ENCODE measurements around the gene MEPCE.

Gene MEPCE

GRCh38 chr7:100396421-100396982 lies 33.1 kb upstream of the MEPCE start:
- DNase-seq (ENCODE audit: insufficient read length, low spot score) (no peak), FAIRE-seq (no peak)
- TF ChIP-seq POLR2A (IDR thresholded peaks at IDR 0.05; ENCODE audit: low read depth, low read length) = no peak

GRCh38 chr7:100397315-100398081 lies 32.1 kb upstream of the MEPCE start:
- DNase-seq (ENCODE audit: insufficient read length, low spot score) = no peak
- FAIRE-seq = no peak
- no peak for TF ChIP-seq POLR2A (IDR thresholded peaks at IDR 0.05; ENCODE audit: low read depth, low read length)

GRCh38 chr7:100398239-100398638 lies 31.4 kb upstream of the MEPCE start:
- FAIRE-seq (no peak), DNase-seq (ENCODE audit: insufficient read length, low spot score) (no peak)
- no peak for TF ChIP-seq POLR2A (IDR thresholded peaks at IDR 0.05; ENCODE audit: low read depth, low read length)

GRCh38 chr7:100400041-100400440 lies 29.6 kb upstream of the MEPCE start:
- FAIRE-seq = no peak
- no peak for DNase-seq (ENCODE audit: insufficient read length, low spot score)
- no peak for TF ChIP-seq POLR2A (IDR thresholded peaks at IDR 0.05; ENCODE audit: low read depth, low read length)

- TF ChIP-seq POLR2A (IDR thresholded peaks at IDR 0.05; ENCODE audit: low read depth, low read length) = no peak
- FAIRE-seq = no peak
- DNase-seq (ENCODE audit: insufficient read length, low spot score) = no peak
These were observed 29.0 kb upstream of the MEPCE start for GRCh38 chr7:100400656-100401055.

- TF ChIP-seq POLR2A (IDR thresholded peaks at IDR 0.05; ENCODE audit: low read depth, low read length) = no peak
- FAIRE-seq = no peak
- no peak for DNase-seq (ENCODE audit: insufficient read length, low spot score)
These were observed 27.8 kb upstream of the MEPCE start for GRCh38 chr7:100401811-100402210.

GRCh38 chr7:100402241-100402640 lies 27.4 kb upstream of the MEPCE start:
- TF ChIP-seq POLR2A (IDR thresholded peaks at IDR 0.05; ENCODE audit: low read depth, low read length) = no peak
- FAIRE-seq (no peak), DNase-seq (ENCODE audit: insufficient read length, low spot score) (no peak)

- TF ChIP-seq POLR2A (IDR thresholded peaks at IDR 0.05; ENCODE audit: low read depth, low read length) = no peak
- FAIRE-seq = no peak
These were observed 22.9 kb upstream of the MEPCE start for GRCh38 chr7:100406767-100407166.

GRCh38 chr7:100407285-100408180 lies 22.1 kb upstream of the MEPCE start:
- FAIRE-seq (no peak), DNase-seq (ENCODE audit: insufficient read length, low spot score) (no peak)
- TF ChIP-seq POLR2A (IDR thresholded peaks at IDR 0.05; ENCODE audit: low read depth, low read length) = no peak

More at GRCh38 chr7:100406767-100407166, 22.9 kb upstream of the MEPCE start:
- no peak for DNase-seq (ENCODE audit: insufficient read length, low spot score)

- FAIRE-seq (no peak), DNase-seq (ENCODE audit: insufficient read length, low spot score) (no peak)
- TF ChIP-seq POLR2A (IDR thresholded peaks at IDR 0.05; ENCODE audit: low read depth, low read length) = no peak
These were observed 18.5 kb upstream of the MEPCE start for GRCh38 chr7:100411101-100411500.

GRCh38 chr7:100413346-100413745 lies 16.3 kb upstream of the MEPCE start:
- DNase-seq (ENCODE audit: insufficient read length, low spot score) (no peak), FAIRE-seq (no peak)
- TF ChIP-seq POLR2A (IDR thresholded peaks at IDR 0.05; ENCODE audit: low read depth, low read length) = no peak

- FAIRE-seq (no peak), DNase-seq (ENCODE audit: insufficient read length, low spot score) (no peak)
- no peak for TF ChIP-seq POLR2A (IDR thresholded peaks at IDR 0.05; ENCODE audit: low read depth, low read length)
These were observed 15.7 kb upstream of the MEPCE start for GRCh38 chr7:100413889-100414288.

GRCh38 chr7:100415448-100415847 lies 14.2 kb upstream of the MEPCE start:
- DNase-seq (ENCODE audit: insufficient read length, low spot score) = no peak
- no peak for FAIRE-seq
- no peak for TF ChIP-seq POLR2A (IDR thresholded peaks at IDR 0.05; ENCODE audit: low read depth, low read length)

- FAIRE-seq (no peak), DNase-seq (ENCODE audit: insufficient read length, low spot score) (no peak)
- no peak for TF ChIP-seq POLR2A (IDR thresholded peaks at IDR 0.05; ENCODE audit: low read depth, low read length)
These were observed 10.5 kb upstream of the MEPCE start for GRCh38 chr7:100418930-100419659.
